IPS-15b (cell line): ENCODE measurements around the gene PPP1R14B.
A peak's percentile ranks its signal among the peaks of the same experiment; 100 is the strongest.

Experiments
- H3K27me3 ChIP-seq: one replicate; pipeline ENCODE4 v1.6.1; 2013; ENCODE audit warnings: low read length; ENCODE audit not compliant: control insufficient read depth, insufficient read depth
- H3K36me3 ChIP-seq: one replicate; pipeline ENCODE4 v1.6.1; 2013; ENCODE audit warnings: low read length; ENCODE audit not compliant: control insufficient read depth, insufficient read depth
- H3K4me1 ChIP-seq: one replicate; pipeline ENCODE4 v1.6.1; 2013; ENCODE audit warnings: mild to moderate bottlenecking, low read length; ENCODE audit not compliant: control insufficient read depth, insufficient read depth
- H3K4me3 ChIP-seq: one replicate; pipeline ENCODE4 v1.5.1; 2013; ENCODE audit warnings: low read depth, low read length
- H3K9ac ChIP-seq: one replicate; pipeline ENCODE4 v1.6.1; 2013; ENCODE audit warnings: low read depth, mild to moderate bottlenecking, low read length
- H3K9me3 ChIP-seq: one replicate; pipeline ENCODE4 v1.6.1; 2013; ENCODE audit warnings: mild to moderate bottlenecking, low read length; ENCODE audit not compliant: control insufficient read depth, insufficient read depth

PPP1R14B gene

DNA sequence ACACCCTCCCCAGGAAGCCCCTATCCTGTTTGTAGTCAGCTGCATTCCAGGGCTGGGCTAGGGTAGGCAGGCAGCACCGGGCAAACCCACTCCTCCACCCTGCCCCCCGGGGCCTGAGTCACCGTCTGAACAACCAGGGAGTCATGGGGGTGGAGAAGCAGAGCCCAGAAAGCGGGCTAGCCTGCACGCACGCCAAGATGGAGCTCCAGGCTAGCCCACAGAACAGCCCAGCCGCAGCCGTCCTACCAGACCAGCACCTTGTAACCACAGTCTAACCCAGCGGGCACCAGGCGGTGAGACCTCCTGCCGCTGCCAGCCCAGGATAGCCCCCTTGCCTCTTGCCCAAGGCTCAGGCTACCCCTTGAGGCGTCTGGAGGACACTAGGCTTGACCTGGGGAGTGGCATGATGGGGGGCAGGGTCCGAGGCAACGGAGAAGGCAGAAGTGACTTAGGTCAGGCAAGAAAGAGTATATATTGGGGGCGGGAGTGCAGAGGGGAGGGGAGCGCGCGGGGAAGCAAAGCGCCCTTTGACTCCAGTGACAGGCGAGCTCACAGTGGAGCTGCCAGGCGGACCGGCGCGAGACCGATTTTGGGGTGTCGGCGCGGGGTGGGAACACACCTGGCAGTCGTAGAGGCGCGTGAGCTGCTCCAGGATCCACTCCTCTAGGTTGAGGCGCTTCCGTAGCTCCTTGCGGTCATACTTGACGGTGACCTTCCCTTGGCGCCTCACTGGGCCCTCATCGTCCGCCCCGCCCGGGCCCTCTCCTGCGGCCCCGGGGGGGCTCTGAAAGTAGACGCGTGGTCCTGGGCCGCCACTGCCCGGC, 734 bp downstream of the PPP1R14B start:
- Histone ChIP-seq H3K9me3 (no peaks in the 10 kb centered on the region), H3K4me3 (peak overlapping the region; percentile 85), H3K4me1 (peaks cover 31% of the 10 kb centered on the region), H3K36me3 (peaks cover 16% of the 10 kb centered on the region), H3K27me3 (no peaks in the 10 kb centered on the region), H3K9ac (peak overlapping the region; percentile 76)

GRCh38 chr11:64245401-64245796, 1.3 kb downstream of the PPP1R14B start:
- H3K9me3 ChIP-seq = no peaks in the 10 kb centered on the region
- H3K9ac ChIP-seq = peak overlapping the region; percentile 76
- H3K4me1 ChIP-seq = peaks cover 28% of the 10 kb centered on the region
- H3K4me3 ChIP-seq = peak overlapping the region; percentile 85
- no peaks in the 10 kb centered on the region for H3K27me3 ChIP-seq
- peaks cover 16% of the 10 kb centered on the region for H3K36me3 ChIP-seq

- Histone ChIP-seq H3K27me3 (no peaks in the 10 kb centered on the region), H3K36me3 (peaks cover 16% of the 10 kb centered on the region), H3K9me3 (no peaks in the 10 kb centered on the region), H3K4me3 (peak overlapping the region; percentile 85), H3K9ac (peak overlapping the region; percentile 47), H3K4me1 (peaks cover 24% of the 10 kb centered on the region)
These were observed 1.8 kb downstream of the PPP1R14B start for GRCh38 chr11:64244966-64245365.

GRCh38 chr11:64244107-64244506, 2.6 kb downstream of the PPP1R14B start:
- Histone ChIP-seq H3K4me1 (peaks cover 18% of the 10 kb centered on the region), H3K9ac (no peak overlapping the region), H3K9me3 (no peaks in the 10 kb centered on the region), H3K4me3 (no peak overlapping the region), H3K27me3 (no peaks in the 10 kb centered on the region), H3K36me3 (peaks cover 16% of the 10 kb centered on the region)

DNA sequence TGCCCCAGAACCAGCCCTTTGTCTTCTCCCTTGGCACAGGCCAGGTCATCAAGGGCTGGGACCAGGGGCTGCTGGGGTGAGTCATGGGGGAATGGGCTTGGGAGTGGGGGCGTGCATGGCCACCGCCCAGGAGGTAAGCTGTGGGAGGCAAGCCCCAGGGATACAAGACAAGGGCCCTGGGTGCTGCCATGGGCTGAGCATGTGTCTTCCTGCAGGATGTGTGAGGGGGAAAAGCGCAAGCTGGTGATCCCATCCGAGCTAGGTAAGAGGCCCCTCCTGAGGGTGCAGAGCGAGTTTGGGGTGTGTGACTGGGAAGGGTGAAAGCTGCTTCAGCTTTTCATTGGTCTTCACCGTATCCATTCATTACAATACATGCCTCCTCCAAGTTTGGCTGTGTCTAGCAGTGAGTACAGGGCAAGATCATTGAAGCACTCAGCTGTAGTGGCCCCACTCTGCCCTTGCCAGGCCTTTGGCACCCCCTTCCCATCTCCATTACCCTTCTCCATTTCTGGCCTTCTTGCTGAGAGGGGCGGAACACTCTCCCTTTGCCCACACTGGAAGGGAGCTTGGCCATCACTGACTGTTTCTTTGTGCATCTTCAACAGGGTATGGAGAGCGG, 3.4 kb downstream of the PPP1R14B start:
- Histone ChIP-seq H3K9me3 (no peaks in the 10 kb centered on the region), H3K9ac (no peak overlapping the region), H3K4me1 (peaks cover 11% of the 10 kb centered on the region), H3K36me3 (peaks cover 16% of the 10 kb centered on the region), H3K4me3 (no peak overlapping the region), H3K27me3 (no peaks in the 10 kb centered on the region)

DNA sequence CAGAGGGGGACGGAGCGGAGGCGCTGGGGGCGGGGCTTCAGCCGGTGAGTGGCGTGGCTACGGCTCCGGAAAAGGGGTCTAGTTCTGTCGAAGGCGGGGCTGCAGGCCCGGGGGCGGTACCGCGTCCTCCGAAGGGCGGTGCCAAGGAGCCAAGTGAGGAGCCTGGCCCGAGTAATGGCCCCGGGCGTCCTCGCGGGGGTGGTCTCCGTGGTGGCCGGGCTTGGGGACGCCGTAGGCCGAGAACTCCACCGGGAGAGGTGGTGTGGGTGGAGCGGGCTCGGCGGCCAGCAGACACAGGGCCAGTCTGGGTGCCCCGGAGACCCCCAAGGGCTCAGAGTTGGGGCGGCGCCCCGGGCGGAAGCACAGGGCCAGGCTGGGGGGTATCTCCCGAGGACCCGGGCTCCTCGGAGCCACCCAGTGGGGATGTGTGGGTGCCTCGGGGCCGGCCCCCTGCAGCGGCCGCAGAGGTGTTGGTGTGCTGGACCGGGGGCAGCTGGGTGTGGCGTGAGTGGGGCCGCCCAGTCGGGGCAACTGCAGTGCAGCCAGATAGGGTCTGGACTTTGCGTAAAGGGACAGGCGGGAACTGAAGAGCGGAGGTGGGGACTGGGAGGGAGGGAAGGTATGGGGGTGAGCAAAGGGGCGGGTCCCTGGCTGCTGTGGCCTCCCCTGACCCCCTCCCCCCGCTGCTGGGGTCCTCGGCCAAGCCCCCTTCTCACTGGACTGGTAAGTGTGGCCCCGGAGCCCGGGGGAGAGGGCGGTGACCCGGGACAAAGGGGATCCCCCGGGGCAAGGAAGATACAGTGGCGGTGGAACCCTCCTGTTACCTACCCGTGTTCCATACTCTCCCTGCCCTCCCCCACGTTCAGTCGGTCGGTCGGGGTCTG, 5.0 kb downstream of the PPP1R14B start:
- H3K4me1 ChIP-seq = peaks cover 4% of the 10 kb centered on the region
- H3K9me3 ChIP-seq = no peaks in the 10 kb centered on the region
- no peaks in the 10 kb centered on the region for H3K27me3 ChIP-seq
- peak overlapping the region; percentile 76 for H3K9ac ChIP-seq
- H3K4me3 ChIP-seq = peak overlapping the region; percentile 84
- H3K36me3 ChIP-seq = peaks cover 22% of the 10 kb centered on the region

GRCh38 chr11:64241241-64241490, 5.6 kb downstream of the PPP1R14B start:
- Histone ChIP-seq H3K4me1 (peaks cover 4% of the 10 kb centered on the region), H3K36me3 (peaks cover 22% of the 10 kb centered on the region), H3K4me3 (peak overlapping the region; percentile 96), H3K27me3 (no peaks in the 10 kb centered on the region), H3K9me3 (no peaks in the 10 kb centered on the region), H3K9ac (peak overlapping the region; percentile 54)

- Histone ChIP-seq H3K36me3 (peaks cover 26% of the 10 kb centered on the region), H3K4me3 (peak within 1 kb of the TSS; percentile 96), H3K9ac (peak within 1 kb of the TSS; percentile 98), H3K27me3 (no peaks in the 10 kb centered on the region), H3K4me1 (peaks cover 4% of the 10 kb centered on the region), H3K9me3 (no peaks in the 10 kb centered on the region)
These were observed 6.1 kb downstream of the PPP1R14B start, which contains the start of gene FKBP2 for GRCh38 chr11:64240435-64241240. Gene FKBP2, plus strand, starts transcription at chr11:64241095. Its CDS starts 1,293 bp downstream, at chr11:64242388.

DNA sequence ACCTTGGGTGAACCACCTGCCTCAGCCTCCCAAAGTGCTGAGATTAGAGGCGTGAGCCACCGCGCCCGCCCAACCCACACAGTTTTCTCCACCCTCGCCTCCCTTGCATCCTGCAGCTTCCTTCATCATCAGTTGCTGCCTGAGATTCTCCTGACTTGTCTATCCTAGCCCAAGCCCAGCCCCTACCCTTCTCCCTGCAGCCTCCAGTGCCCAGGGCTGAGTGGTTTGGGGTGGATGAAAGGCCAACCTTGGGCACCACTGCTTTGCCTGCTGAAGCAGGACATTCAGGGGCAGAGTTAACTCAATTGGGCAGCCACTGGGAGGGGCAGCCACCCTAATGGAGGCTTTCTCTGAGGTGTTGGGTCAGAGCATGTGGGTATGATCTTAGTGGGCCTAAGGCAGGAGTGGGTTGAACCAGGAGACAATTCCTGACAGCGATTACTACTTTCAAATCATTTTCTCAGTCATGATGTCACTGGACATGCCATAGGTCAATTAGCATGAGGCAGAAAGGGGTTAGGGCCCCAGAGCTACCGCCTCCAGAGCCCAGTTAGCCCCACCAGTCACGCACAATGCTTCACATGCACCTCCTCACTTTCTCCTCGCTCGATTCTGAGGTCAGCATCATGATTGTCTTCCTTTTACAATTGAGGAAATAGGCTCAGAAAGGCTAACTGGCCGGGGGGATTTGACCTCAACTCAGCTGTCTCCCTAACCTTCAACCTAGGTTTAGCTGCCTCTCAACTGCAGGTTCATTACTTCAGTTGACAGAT, 6.9 kb downstream of the PPP1R14B start:
- Histone ChIP-seq H3K4me1 (peaks cover 4% of the 10 kb centered on the region), H3K36me3 (peaks cover 25% of the 10 kb centered on the region), H3K27me3 (no peaks in the 10 kb centered on the region), H3K4me3 (peak overlapping the region; percentile 96), H3K9ac (peak overlapping the region; percentile 98), H3K9me3 (no peaks in the 10 kb centered on the region)

- Histone ChIP-seq H3K27me3 (no peaks in the 10 kb centered on the region), H3K36me3 (peaks cover 18% of the 10 kb centered on the region), H3K9me3 (no peaks in the 10 kb centered on the region)
These were observed 7.7 kb downstream of the PPP1R14B start for GRCh38 chr11:64238999-64239398.

More at GRCh38 chr11:64238999-64239398, 7.7 kb downstream of the PPP1R14B start:
- Histone ChIP-seq H3K4me3 (no peak overlapping the region), H3K9ac (no peak overlapping the region), H3K4me1 (peaks cover 4% of the 10 kb centered on the region)
